ENCODE data around the gene LMAN2L. TPM values are rescaled to one million over a fixed set of nuclear protein-coding genes. Genes with fewer than 3 reads are reported as not detected.

LMAN2L gene
- total and polyA plus RNA-seq, 4 donors = 6.4 to 15.1 (median 12.3) TPM

GRCh38 chr2:96733931-96734330 lies 5.9 kb downstream of the LMAN2L start (continued):
- TF ChIP-seq REST (IDR thresholded peaks at IDR 0.05) (no peak), MAX (IDR thresholded peaks at IDR 0.05) (no peak), GABPA (IDR thresholded peaks at IDR 0.05 in 1 of 2, conservative IDR thresholded peaks at IDR 0.05 in 1 of 2) (no peak), YY1 (IDR thresholded peaks at IDR 0.05) (no peak), HNF4A (conservative IDR thresholded peaks at IDR 0.05) (no peak)

DNA sequence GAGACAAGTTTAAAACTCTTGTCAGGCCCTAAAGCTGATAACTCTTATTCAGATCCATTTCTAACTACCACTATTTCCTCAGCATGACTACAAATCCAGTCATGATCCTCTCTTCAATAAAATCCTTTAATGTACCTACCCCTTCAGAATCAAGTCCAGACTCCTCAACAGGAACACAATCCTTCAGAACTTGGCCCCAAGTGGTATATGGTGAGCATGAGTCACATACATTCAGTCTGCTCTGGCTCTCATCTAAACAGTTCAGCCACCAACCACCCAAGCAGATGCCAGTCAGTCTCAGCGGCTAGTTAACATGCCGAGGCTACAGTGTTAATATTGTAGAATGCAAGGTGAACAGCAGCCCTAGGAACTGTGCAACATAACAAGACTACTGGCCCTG lies 9.7 kb downstream of the LMAN2L start:
- peaks cover 11 to 56% (median 40%) of the 10 kb centered on the region in 4 donors for H3K36me3 ChIP-seq (ENCODE audit: control insufficient read depth in 4 of 4, insufficient read depth in 3 of 4, low read depth in 1 of 4, low read length in 3 of 4)
- no peak for TF ChIP-seq YY1 (IDR thresholded peaks at IDR 0.05)
- no peak for TF ChIP-seq EGR1 (IDR thresholded peaks at IDR 0.05; ENCODE audit: low read depth in 2 of 2)
- TF ChIP-seq FOXA2 (IDR thresholded peaks at IDR 0.05) = no peak
- no peak for TF ChIP-seq FOXA1 (IDR thresholded peaks at IDR 0.05)
- TF ChIP-seq GABPA (IDR thresholded peaks at IDR 0.05 in 1 of 2, conservative IDR thresholded peaks at IDR 0.05 in 1 of 2) = no peak
- TF ChIP-seq CTCF (IDR thresholded peaks at IDR 0.05; ENCODE audit: low read depth, low read length, missing input control) = no peak
- WGBS = 95% methylated on average over 2 of the region's 2 CpGs

GRCh38 chr2:96729748-96730147 lies 10.1 kb downstream of the LMAN2L start:
- Histone ChIP-seq H3K4me3 (ENCODE audit: low read depth in 1 of 3, low read length in 3 of 3) (no peak overlapping the region), H3K9ac (ENCODE audit: low read depth in 1 of 2, low read length in 2 of 2) (no peak overlapping the region), H3K27me3 (ENCODE audit: control insufficient read depth in 4 of 4, insufficient read depth in 4 of 4, low read length in 3 of 4) (no peaks in the 10 kb centered on the region), H3K9me3 (ENCODE audit: control insufficient read depth in 4 of 4, low read length in 3 of 4) (no peaks in the 10 kb centered on the region), H3K4me1 (ENCODE audit: control insufficient read depth in 4 of 4, insufficient read depth in 4 of 4, low read length in 3 of 4) (no peaks in the 10 kb centered on the region), H3K36me3 (ENCODE audit: control insufficient read depth in 4 of 4, insufficient read depth in 3 of 4, low read depth in 1 of 4, low read length in 3 of 4) (peaks cover 14 to 53% (median 37%) of the 10 kb centered on the region in 4 donors), H3K27ac (ENCODE audit: low read depth in 1 of 2, low read length in 2 of 2) (no peak overlapping the region)
- TF ChIP-seq FOXA2 (IDR thresholded peaks at IDR 0.05) (no peak), SP1 (IDR thresholded peaks at IDR 0.05) (no peak)
- WGBS = 95% methylated on average over 7 of the region's 7 CpGs
- no peak for DNase-seq (ENCODE audit: low spot score)

More for the DNA sequence above, 9.7 kb downstream of the LMAN2L start:
- H3K4me3 ChIP-seq (ENCODE audit: low read depth in 1 of 3, low read length in 3 of 3) = no peak overlapping the region
- no peak overlapping the region for H3K27ac ChIP-seq (ENCODE audit: low read depth in 1 of 2, low read length in 2 of 2)
- no peak overlapping the region for H3K9ac ChIP-seq (ENCODE audit: low read depth in 1 of 2, low read length in 2 of 2)
- peaks cover 0 to 2% (median under 1%) of the 10 kb centered on the region in 4 donors for H3K4me1 ChIP-seq (ENCODE audit: control insufficient read depth in 4 of 4, insufficient read depth in 4 of 4, low read length in 3 of 4)
- no peak for DNase-seq (ENCODE audit: low spot score)
- H3K9me3 ChIP-seq (ENCODE audit: control insufficient read depth in 4 of 4, low read length in 3 of 4) = no peaks in the 10 kb centered on the region
- no peaks in the 10 kb centered on the region for H3K27me3 ChIP-seq (ENCODE audit: control insufficient read depth in 4 of 4, insufficient read depth in 4 of 4, low read length in 3 of 4)

DNA sequence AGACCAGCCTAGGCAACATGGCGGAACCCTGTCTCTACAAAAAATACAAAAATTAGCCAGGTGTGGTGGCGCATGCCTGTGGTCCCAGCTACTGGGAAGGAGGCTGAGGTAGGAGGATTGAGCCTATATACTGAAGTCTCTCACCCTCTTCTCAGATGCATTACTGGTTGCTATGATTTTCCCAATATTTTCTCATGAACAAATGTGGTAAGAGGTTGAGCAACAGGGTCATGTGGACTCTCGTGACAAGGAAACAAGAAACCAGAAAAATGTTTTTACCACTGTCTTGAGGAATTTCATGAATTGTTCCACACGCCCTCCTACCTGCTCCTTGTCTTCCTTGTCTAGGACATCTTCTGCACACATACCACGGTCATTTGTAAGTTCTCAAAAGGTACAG lies 12.4 kb downstream of the LMAN2L start:
- no peak overlapping the region for H3K4me3 ChIP-seq (ENCODE audit: low read depth in 1 of 3, low read length in 3 of 3)
- no peak overlapping the region for H3K27ac ChIP-seq (ENCODE audit: low read depth in 1 of 2, low read length in 2 of 2)
- no peak for DNase-seq (ENCODE audit: low spot score)
- H3K9me3 ChIP-seq (ENCODE audit: control insufficient read depth in 4 of 4, low read length in 3 of 4) = no peaks in the 10 kb centered on the region
- H3K27me3 ChIP-seq (ENCODE audit: control insufficient read depth in 4 of 4, insufficient read depth in 4 of 4, low read length in 3 of 4) = no peaks in the 10 kb centered on the region
- H3K4me1 ChIP-seq (ENCODE audit: control insufficient read depth in 4 of 4, insufficient read depth in 4 of 4, low read length in 3 of 4) = no peaks in the 10 kb centered on the region
- no peak for TF ChIP-seq JUND (IDR thresholded peaks at IDR 0.05)
- TF ChIP-seq, protein P1, sequence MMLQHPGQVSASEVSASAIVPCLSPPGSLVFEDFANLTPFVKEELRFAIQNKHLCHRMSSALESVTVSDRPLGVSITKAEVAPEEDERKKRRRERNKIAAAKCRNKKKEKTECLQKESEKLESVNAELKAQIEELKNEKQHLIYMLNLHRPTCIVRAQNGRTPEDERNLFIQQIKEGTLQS (IDR thresholded peaks at IDR 0.05) = no peak
- TF ChIP-seq, protein P2, sequence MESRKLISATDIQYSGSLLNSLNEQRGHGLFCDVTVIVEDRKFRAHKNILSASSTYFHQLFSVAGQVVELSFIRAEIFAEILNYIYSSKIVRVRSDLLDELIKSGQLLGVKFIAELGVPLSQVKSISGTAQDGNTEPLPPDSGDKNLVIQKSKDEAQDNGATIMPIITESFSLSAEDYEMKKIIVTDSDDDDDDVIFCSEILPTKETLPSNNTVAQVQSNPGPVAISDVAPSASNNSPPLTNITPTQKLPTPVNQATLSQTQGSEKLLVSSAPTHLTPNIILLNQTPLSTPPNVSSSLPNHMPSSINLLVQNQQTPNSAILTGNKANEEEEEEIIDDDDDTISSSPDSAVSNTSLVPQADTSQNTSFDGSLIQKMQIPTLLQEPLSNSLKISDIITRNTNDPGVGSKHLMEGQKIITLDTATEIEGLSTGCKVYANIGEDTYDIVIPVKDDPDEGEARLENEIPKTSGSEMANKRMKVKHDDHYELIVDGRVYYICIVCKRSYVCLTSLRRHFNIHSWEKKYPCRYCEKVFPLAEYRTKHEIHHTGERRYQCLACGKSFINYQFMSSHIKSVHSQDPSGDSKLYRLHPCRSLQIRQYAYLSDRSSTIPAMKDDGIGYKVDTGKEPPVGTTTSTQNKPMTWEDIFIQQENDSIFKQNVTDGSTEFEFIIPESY (IDR thresholded peaks at IDR 0.05) = no peak
- TF ChIP-seq RAD21 (IDR thresholded peaks at IDR 0.05) = no peak
- TF ChIP-seq RXRA (IDR thresholded peaks at IDR 0.05) = no peak
- no peak for TF ChIP-seq GABPA (IDR thresholded peaks at IDR 0.05 in 1 of 2, conservative IDR thresholded peaks at IDR 0.05 in 1 of 2)
- no peak for TF ChIP-seq YY1 (IDR thresholded peaks at IDR 0.05)
- peaks cover 11 to 38% (median 24%) of the 10 kb centered on the region in 4 donors for H3K36me3 ChIP-seq (ENCODE audit: control insufficient read depth in 4 of 4, insufficient read depth in 3 of 4, low read depth in 1 of 4, low read length in 3 of 4)
- H3K9ac ChIP-seq (ENCODE audit: low read depth in 1 of 2, low read length in 2 of 2) = no peak overlapping the region
- WGBS = 93% methylated on average over 5 of the region's 5 CpGs
